Esophagus (tissue), 2 donors: ENCODE measurements around the gene AKR1C8. TPM values are rescaled to one million over a fixed set of nuclear protein-coding genes. Genes with fewer than 3 reads are reported as not detected.
"Not testable (repeated sequence)": the region's sequence is repeated elsewhere in the genome, so short reads cannot be mapped to it uniquely, and the experiment has no call there.

Experiments
- H3K27ac ChIP-seq, 2 donors: one replicate each; pipeline ENCODE4 v1.5.1; 2013; ENCODE audit warnings: low read depth in 2 of 2, mild to moderate bottlenecking in 2 of 2, inconsistent platforms in 1 of 2, low read length in 1 of 2, moderate library complexity in 1 of 2
- H3K27me3 ChIP-seq, 2 donors: one replicate each; pipeline ENCODE4 v1.6.1; 2013; ENCODE audit warnings: low read length in 2 of 2, control low read depth in 1 of 2, mild to moderate bottlenecking in 1 of 2; ENCODE audit not compliant: insufficient read depth in 2 of 2, control insufficient read depth in 1 of 2
- H3K36me3 ChIP-seq, 2 donors: one replicate each; pipeline ENCODE4 v1.6.1; 2013; ENCODE audit warnings: low read length in 1 of 2; ENCODE audit not compliant: control insufficient read depth in 2 of 2, insufficient read depth in 2 of 2
- H3K4me1 ChIP-seq, 2 donors: one replicate each; pipeline ENCODE4 v1.6.1; 2013; ENCODE audit warnings: low read length in 1 of 2; ENCODE audit not compliant: control insufficient read depth in 2 of 2, insufficient read depth in 2 of 2
- H3K4me3 ChIP-seq, 2 donors: one replicate each; pipeline ENCODE4 v1.5.1; 2013; ENCODE audit warnings: low read length in 2 of 2, mild to moderate bottlenecking in 2 of 2, low read depth in 1 of 2, moderate library complexity in 1 of 2
- H3K9me3 ChIP-seq, 2 donors: one replicate each; pipeline ENCODE4 v1.6.1; 2013; ENCODE audit warnings: mild to moderate bottlenecking in 2 of 2, low read depth in 1 of 2, low read length in 1 of 2, moderate library complexity in 1 of 2; ENCODE audit not compliant: control insufficient read depth in 2 of 2, insufficient read depth in 1 of 2
- WGBS, 2 donors: extraction: QIAGEN DNeasy Blood & Tissue Kit; methylation state at CpG; one replicate each; pipeline ENCODE4 v1.1.7; 2013; 5-methylcytosine and 5-hydroxymethylcytosine counted together
- polyA plus RNA-seq, 2 donors: library from polyadenylated mRNA; stranded (reverse); fragments of 200-250 nt; gene quantifications; one replicate each; pipeline ENCODE4 v1.2.3, GENCODE V29; 2013
- donor health status: healthy with polysubstance abuse.
- donor health status: Bipolar disorder and iron deficiency.

AKR1C8 gene
- not detected for polyA plus RNA-seq

DNA sequence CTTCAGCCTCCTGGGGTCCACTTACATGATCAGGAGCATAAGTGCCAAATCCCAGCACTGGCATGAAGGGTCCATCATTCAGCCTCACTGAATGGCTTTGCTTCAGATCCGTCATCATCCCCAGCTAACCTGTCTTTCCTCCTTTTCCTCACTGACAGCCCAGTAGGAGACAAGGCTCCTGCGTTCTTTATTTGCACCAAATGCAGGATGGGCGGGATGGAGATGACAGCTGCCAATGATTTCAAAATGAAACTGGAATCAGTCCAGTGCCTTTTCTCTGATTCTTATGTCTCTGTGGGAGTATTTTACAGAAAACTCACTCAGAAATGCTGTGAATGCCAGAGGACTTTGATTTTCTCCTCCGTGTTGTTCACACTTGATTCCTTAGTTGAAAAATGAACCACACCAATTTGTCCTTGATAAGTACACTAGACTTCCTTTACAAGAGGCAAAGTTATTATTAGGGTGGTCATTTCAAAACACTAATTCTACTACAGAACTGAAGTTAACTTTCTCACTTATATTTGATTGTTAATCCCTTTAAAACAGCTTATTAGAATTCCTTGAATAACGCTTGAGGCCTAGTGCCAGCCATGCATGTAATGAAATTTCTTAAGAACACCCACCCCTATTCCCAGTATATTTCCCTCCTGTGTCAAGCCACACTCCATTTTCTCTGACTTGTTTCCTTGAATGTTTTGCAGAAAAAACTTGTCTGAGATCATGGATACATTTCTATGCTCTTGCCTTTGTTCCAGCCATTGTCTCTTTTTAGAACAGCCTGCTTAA is at the start of gene AKR1C8:
AKR1C8 (minus strand) TSS at position 164 of the 789 bp plus-strand sequence; CDS start at position 118, 46 bp downstream.
- H3K4me3 ChIP-seq, result no peak within 1 kb of the TSS
- H3K4me1 ChIP-seq, result no peaks in the 10 kb centered on the region
- WGBS, 2 donors, result 70 to 81% methylated on average over 5 of the region's 5 CpGs
- no peaks in the 10 kb centered on the region for H3K36me3 ChIP-seq
- no peaks in the 10 kb centered on the region for H3K27me3 ChIP-seq
- no peaks in the 10 kb centered on the region for H3K9me3 ChIP-seq
- no peak within 1 kb of the TSS for H3K27ac ChIP-seq

DNA sequence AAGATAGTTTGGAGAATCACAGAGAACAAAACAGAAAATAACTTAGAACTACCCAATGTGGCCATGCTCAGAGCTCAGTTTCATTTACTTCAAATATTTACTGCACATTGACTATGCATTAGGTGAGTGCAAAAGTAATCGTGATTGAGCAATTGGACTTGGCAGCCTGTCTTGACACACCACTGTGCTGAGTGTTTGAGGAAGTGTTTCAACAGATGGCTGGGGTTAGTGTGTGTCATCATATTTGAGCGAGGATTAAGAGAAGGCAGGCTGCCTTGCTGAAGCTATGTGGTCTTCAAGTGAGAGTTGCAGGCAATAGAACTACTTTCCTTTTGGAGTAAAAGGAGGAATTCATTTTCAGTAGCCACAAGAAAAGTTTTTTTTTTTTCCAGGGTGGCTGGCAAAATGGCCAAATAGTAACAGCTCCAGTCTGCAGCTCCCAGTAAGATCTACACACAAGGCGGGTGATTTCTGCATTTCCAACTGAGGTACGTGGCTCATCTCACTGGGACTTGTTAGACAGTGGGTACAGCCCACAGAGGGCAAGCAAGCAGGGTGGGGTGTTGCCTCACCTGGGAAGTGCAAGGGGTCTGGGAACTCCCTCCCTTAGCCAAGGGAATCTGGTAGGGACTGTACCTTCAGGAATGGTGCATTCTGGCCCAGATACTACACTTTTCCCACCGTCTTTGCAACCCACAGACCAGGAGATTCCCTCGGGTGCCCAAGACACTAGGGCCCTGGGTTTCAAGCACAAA is 49.3 kb upstream of the AKR1C8 start:
- Histone ChIP-seq H3K9me3 (no peaks in the 10 kb centered on the region), H3K4me1 (peaks cover 0 to 5% of the 10 kb centered on the region in 2 donors), H3K27ac (peak overlapping the region in 1 of 2 donors; percentile 19), H3K36me3 (no peaks in the 10 kb centered on the region), H3K4me3 (no peak overlapping the region), H3K27me3 (no peaks in the 10 kb centered on the region)
- 55 to 64% methylated on average over 6 of the region's 6 CpGs for WGBS, 2 donors

DNA sequence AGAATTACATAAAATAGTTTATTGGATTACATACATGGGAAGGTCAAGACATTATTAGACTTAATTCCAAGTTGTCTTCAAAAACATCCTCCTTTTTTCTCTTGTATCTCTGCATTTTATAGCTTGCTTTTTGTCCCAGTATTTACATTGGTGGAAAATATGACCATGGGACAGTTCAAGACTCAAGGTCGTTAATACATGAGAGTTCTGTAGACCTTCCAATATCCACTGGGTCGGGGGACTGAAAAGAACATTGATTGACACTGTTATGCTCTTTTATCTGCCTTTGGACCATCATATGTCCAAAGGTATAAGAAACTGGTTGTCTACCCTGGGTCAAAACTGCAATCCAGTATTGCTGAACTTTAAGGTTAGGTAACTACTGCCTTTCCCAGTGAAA is 48.4 kb upstream of the AKR1C8 start:
- no peaks in the 10 kb centered on the region for H3K9me3 ChIP-seq
- H3K4me3 ChIP-seq, result no peak overlapping the region
- WGBS, 2 donors, result 72 to 88% methylated on average over 2 of the region's 2 CpGs

DNA sequence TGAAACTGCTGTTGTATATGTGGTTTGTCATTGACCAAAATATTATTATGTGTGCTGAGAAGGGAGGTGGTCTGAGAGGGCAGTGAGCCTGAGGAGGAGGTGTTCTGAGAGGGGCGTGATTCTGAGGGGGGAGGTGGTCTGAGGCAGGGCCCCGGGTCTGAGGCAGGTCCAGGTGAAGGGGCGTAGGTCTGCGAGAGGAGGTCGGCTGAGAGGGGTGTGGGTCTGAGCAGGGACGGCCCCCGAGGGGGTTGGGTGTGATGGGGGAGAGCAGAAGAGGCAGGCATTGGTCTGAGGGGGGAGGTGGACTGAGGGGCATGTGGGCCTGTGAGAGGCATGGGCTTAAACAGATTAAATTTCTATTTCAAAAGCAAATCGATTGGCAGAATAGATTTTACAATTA is 44.1 kb upstream of the AKR1C8 start:
- no peak overlapping the region for H3K4me3 ChIP-seq
- no peaks in the 10 kb centered on the region for H3K36me3 ChIP-seq
- no peak overlapping the region for H3K27ac ChIP-seq
- no peaks in the 10 kb centered on the region for H3K27me3 ChIP-seq
- WGBS, 2 donors, result 78 to 85% methylated on average over 8 of the region's 8 CpGs
- H3K4me1 ChIP-seq, result no peaks in the 10 kb centered on the region
- H3K9me3 ChIP-seq, result no peaks in the 10 kb centered on the region

More for the DNA sequence above, 48.4 kb upstream of the AKR1C8 start:
- no peak overlapping the region for H3K27ac ChIP-seq
- H3K36me3 ChIP-seq, result no peaks in the 10 kb centered on the region
- no peaks in the 10 kb centered on the region for H3K27me3 ChIP-seq
- H3K4me1 ChIP-seq, result peaks cover 0 to 5% of the 10 kb centered on the region in 2 donors

DNA sequence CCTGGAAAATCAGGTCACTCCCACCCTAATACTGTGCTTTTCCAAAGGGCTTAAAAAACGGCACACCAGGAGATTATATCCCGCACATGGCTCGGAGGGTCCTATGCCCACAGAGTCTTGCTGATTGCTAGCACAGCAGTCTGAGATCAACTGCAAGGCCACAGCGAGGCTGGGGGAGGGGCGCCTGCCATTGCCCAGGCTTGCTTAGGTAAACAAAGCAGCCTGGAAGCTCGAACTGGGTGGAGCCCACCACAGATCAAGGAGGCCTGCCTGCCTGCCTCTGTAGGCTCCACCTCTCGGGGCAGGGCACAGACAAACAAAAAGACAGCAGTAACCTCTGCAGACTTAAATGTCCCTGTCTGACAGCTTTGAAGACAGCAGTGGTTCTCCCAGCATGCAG is 38.0 kb upstream of the AKR1C8 start:
- not testable (repeated sequence) for H3K27me3 ChIP-seq, H3K9me3 ChIP-seq, H3K27ac ChIP-seq, H3K36me3 ChIP-seq, H3K4me1 ChIP-seq, H3K4me3 ChIP-seq
- 77 to 84% methylated on average over 7 of the region's 7 CpGs for WGBS, 2 donors

DNA sequence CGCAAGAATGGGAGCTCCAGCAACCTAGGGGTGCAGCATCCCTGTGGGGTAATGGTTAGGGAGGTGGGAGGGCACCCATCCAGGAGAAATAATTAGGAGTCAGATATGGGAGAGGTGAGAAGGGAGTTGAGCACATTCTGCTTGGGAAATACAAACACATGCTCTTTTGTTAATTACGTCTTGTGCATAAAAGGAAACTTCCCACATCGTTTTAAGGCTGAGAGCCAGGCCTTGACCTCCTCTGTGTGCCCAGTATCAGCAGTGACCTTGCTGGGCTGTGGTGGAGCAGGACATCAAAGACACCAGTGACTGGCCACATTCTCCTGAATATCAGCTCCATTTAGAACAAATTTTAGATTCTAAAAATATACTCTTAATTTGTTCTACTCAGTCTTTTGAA is 34.3 kb upstream of the AKR1C8 start:
- Histone ChIP-seq H3K36me3 (no peaks in the 10 kb centered on the region), H3K9me3 (no peaks in the 10 kb centered on the region), H3K4me1 (no peaks in the 10 kb centered on the region), H3K4me3 (no peak overlapping the region), H3K27me3 (no peaks in the 10 kb centered on the region), H3K27ac (no peak overlapping the region)
- 63 to 69% methylated on average over 3 of the region's 3 CpGs for WGBS, 2 donors

DNA sequence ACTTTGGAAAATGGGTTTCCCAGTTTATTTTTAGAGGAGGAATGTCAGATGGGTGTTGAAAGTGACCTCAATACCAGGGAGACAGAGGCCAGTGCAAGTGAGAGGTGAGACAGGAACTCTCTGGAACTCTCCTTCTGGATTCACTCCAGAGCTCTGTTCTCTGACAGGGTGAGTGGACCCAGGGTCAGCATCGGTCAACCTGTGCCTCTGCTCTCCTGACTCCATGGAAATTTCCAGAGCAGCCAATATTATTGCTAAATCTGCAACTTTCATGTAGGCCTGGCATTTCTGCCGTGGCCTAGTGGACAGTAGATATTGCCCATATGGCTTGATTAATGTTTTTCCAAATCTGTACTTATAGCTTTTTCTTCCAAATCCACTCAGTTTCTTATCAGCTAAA is 31.9 kb upstream of the AKR1C8 start:
- WGBS, 2 donors, result 40 to 45% methylated on average over 2 of the region's 2 CpGs

DNA sequence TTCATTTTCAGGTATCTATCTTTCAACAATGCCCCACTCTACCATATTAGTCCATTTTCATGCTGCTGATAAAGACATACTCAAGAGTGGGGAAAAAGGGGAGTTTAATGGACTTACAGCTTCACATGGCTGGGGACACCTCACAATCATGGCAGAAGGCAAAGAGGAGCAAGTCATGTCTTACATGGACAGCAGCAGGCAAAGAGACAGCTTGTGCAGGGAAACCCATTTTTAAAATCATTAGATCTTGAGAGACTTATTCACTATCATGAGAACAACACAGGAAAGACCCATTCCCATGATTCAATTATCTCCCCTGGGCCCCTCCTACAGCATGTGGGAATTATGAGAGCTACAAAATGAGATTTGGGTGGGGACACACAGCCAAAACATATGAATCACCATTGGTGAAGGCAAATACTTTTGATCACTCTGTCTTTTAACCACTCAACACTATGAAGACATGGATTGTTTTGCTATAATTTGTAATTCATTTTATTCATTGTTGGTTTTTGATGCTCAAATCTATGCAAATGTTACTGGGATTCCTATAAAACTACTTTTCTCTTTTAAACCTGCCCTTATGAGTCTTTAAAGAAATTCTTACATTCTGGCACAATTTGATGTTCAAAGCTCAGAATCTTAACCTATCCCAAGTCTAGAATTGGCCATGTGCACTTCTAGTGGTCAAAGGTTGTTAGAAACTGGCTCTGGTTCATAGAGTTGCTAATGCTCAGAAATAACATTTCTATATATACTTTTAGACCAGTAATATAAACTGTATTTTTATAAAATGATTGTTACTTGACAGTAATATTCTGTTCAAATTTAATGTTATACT is 27.0 kb upstream of the AKR1C8 start:
- Histone ChIP-seq H3K4me3 (no peak overlapping the region), H3K4me1 (no peaks in the 10 kb centered on the region), H3K27me3 (no peaks in the 10 kb centered on the region), H3K27ac (no peak overlapping the region), H3K36me3 (no peaks in the 10 kb centered on the region), H3K9me3 (peaks cover 0 to 2% of the 10 kb centered on the region in 2 donors)

More for the DNA sequence above, 31.9 kb upstream of the AKR1C8 start:
- H3K4me3 ChIP-seq, result no peak overlapping the region
- no peaks in the 10 kb centered on the region for H3K9me3 ChIP-seq
- H3K27me3 ChIP-seq, result no peaks in the 10 kb centered on the region
- H3K36me3 ChIP-seq, result no peaks in the 10 kb centered on the region
- H3K4me1 ChIP-seq, result no peaks in the 10 kb centered on the region
- H3K27ac ChIP-seq, result no peak overlapping the region

DNA sequence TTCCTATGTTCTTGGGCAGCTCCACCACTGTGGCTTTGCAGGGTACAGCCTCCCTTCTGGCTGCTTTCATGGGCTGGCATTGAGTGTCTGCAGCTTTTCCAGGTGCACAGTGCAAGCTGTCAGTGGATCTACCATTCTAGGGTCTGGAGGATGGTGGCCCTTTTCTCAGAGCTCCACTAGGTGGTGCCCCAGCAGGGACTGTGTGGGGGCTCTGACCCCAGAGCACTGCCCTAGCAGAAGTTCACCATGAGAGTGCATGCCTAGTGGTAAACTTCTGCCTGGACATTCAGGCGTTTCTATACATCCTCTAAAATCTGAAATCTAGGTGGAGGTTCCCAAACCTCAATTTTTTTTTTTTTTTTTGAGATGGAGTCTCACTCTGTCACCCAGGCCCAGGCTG is 25.3 kb upstream of the AKR1C8 start:
- not testable (repeated sequence) for H3K4me3 ChIP-seq, H3K27ac ChIP-seq, H3K4me1 ChIP-seq, H3K27me3 ChIP-seq, H3K9me3 ChIP-seq, H3K36me3 ChIP-seq
- 86 to 100% methylated on average over 1 of the region's 1 CpG for WGBS, 2 donors
